NCI-H510A (cell line): ENCODE results near the gene AIF1.
A peak's percentile ranks its signal among the peaks of the same experiment; 100 is the strongest.

ENCODE experiments used
- DNase-seq: peaks from one replicate; lab custom pipeline; 2025; lab: John Stamatoyannopoulos, UW

The AIF1 gene

GRCh38 chr6:31642798-31643570 lies 27.9 kb downstream of the AIF1 start:
- DNase-seq: no peak

GRCh38 chr6:31643818-31644454 lies 28.9 kb downstream of the AIF1 start:
- no peak for DNase-seq

GRCh38 chr6:31645325-31645724 lies 30.3 kb downstream of the AIF1 start:
- no peak for DNase-seq

GRCh38 chr6:31651602-31652191 lies 36.7 kb downstream of the AIF1 start:
- DNase-seq: peak; percentile 65

- peak; percentile 98 for DNase-seq
Measured at GRCh38 chr6:31652925-31653724, 38.1 kb downstream of the AIF1 start.

- DNase-seq: no peak
Measured at GRCh38 chr6:31654574-31655348, 39.7 kb downstream of the AIF1 start.

GRCh38 chr6:31655349-31656237 lies 40.6 kb downstream of the AIF1 start, which contains the start of gene APOM:
TSS of gene APOM (plus strand) at chr6:31655894. CDS start at chr6:31655967, 73 bp downstream.
- no peak for DNase-seq

- DNase-seq: no peak
Measured at GRCh38 chr6:31657406-31658157, 42.5 kb downstream of the AIF1 start.

GRCh38 chr6:31658158-31658688 lies 43.2 kb downstream of the AIF1 start:
- no peak for DNase-seq

- DNase-seq: no peak
Measured at GRCh38 chr6:31658983-31659648, 44.1 kb downstream of the AIF1 start.

- no peak for DNase-seq
Measured at GRCh38 chr6:31659649-31660380, 44.8 kb downstream of the AIF1 start.

GRCh38 chr6:31660381-31661261 lies 45.6 kb downstream of the AIF1 start, which contains the start of gene C6orf47:
TSS of gene C6orf47 (minus strand) at chr6:31660778. CDS start at chr6:31659947, 831 bp downstream.
- DNase-seq: peak; percentile 89

GRCh38 chr6:31661262-31662123 lies 46.5 kb downstream of the AIF1 start:
- DNase-seq: no peak

GRCh38 chr6:31662124-31662723 lies 47.2 kb downstream of the AIF1 start:
- no peak for DNase-seq

GRCh38 chr6:31663126-31663960 lies 48.3 kb downstream of the AIF1 start:
- no peak for DNase-seq
